ENCODE data around the gene XAGE2.

DNA sequence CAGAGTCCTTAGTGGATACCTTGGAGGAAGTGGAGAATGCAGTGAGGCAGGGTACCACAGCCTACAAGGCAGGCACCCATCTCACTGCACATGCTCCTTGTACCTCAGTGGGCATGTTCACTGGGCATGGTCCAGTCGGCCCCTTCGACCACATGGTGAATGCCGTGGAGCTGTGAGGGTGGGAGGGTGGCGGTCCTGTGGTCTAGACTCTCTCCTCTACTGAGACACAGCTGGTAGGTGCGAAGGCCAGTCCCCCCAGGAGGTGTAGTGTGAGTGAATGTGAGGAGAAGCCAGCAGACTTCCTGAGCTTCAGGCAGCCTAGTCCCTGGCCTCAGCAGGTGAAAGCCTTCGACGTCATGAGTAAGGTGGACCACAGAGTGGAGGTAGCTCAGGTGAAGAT lies 12.2 kb downstream of the XAGE2 start:
- TF ChIP-seq EP300 (IDR thresholded peaks at IDR 0.05): no peak
- TF ChIP-seq, protein P1, sequence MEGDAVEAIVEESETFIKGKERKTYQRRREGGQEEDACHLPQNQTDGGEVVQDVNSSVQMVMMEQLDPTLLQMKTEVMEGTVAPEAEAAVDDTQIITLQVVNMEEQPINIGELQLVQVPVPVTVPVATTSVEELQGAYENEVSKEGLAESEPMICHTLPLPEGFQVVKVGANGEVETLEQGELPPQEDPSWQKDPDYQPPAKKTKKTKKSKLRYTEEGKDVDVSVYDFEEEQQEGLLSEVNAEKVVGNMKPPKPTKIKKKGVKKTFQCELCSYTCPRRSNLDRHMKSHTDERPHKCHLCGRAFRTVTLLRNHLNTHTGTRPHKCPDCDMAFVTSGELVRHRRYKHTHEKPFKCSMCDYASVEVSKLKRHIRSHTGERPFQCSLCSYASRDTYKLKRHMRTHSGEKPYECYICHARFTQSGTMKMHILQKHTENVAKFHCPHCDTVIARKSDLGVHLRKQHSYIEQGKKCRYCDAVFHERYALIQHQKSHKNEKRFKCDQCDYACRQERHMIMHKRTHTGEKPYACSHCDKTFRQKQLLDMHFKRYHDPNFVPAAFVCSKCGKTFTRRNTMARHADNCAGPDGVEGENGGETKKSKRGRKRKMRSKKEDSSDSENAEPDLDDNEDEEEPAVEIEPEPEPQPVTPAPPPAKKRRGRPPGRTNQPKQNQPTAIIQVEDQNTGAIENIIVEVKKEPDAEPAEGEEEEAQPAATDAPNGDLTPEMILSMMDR (IDR thresholded peaks at IDR 0.05): no peak
- no peak for TF ChIP-seq POLR2A (IDR thresholded peaks at IDR 0.05)

Data from gastroesophageal sphincter (tissue), 3 donors.